Measurements from ENCODE around the gene CHRNA10.

The CHRNA10 gene

GRCh38 chr11:3627291-3627690 lies 43.9 kb downstream of the CHRNA10 start:
- no peak for DNase-seq

DNA sequence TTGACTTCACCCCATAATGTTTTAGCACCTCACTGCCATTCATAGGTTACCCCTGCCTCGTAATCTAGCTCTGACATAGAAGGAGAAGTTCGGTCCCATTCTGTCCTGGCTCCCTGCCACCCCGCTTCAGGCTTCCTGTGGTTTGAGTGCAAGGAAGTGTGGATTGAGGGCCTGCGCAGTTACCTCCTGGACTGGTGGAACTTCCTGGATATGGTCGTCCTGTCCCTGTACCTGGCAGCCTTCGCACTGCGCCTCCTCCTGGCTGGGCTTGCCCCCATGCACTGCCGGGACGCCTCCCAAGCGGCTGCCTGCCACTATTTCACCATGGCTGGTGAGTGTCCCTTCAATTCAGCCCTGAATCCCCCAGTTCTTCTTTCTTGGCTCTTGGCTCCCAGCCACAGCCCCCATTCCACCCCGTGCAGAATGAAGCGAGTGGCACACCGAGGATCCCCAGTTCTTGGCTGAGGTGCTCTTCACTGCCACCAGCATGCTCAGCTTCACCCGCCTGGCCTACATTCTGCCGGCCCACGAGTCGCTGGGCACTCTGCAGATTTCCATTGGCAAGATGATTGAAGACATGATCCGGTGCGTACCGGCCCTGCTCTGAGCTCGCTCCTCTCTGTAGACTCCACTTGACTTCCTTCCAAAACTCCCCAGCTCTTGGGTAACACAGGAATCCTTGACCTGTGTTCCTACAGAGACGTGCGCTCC lies 44.8 kb downstream of the CHRNA10 start:
- no peak for DNase-seq

DNA sequence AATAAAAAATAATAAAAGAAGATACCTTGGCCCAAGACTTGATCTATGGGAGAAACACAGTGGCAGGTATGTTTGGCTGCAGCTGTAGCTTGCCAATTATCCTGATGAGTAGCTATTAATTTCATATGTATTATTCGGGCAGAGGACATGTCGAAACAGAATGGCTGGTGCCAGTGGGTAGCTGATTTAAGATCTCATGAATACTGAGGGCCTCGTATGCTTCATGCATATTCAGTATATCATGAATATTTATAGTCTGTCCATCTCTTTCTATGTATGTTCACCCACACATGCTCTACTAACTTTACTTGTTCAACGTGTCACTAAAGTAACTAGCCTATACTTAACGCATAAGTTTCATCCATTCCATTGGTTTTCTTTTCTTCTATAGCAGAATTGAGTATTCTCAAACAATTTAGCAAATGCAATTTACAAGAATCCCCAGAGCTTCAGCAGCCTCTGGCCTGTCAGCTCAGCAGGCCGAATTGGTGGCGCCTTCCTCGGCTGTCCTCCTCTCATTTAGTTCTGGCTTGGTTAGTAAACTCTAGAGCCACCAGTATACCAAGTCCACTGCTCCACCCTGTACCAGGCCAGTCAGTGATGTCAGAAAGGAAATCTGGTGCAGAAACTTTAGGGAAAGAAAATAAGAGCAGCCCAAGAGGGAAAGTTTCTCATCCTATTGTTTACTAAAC lies 47.3 kb downstream of the CHRNA10 start:
- DNase-seq, result no peak

DNA sequence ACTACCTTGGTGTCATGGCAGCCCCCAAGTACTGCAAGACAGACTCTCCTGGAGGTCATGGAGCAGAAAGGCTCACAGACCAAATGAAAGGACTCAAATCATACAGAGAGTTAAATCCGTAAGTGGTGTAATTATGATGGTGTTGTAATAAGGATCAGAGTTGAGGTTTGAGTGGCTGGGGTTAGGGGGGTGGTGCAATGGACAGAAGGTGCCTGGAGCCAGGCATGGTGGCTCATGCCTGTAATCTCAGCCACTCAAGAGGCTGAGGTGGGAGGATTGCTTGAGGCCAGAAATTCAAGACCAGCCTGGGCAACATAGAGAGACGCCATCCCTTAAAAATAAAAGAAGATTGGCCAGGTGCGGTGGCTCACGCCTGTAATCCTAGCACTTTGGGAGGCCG lies 48.1 kb downstream of the CHRNA10 start:
- DNase-seq, result no peak

DNA sequence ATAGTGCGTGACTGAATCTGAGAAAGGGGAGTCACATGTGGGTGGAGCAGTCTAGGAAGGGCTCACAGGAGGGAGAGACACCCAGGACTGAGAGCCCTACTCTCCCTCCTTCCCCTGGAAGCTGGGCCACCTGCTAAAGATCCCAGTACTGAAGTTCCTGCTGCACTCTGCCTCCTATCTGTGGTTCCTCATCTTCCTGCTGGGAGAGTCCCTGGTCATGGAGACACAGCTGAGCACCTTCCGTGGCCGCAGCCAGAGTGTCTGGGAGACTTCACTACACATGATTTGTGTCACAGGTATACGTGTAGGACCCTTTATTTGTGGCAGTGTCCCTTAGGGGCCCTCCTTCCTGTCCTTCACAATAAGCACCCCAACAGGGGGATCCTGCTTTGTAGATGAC lies 48.7 kb downstream of the CHRNA10 start:
- DNase-seq, result no peak

DNA sequence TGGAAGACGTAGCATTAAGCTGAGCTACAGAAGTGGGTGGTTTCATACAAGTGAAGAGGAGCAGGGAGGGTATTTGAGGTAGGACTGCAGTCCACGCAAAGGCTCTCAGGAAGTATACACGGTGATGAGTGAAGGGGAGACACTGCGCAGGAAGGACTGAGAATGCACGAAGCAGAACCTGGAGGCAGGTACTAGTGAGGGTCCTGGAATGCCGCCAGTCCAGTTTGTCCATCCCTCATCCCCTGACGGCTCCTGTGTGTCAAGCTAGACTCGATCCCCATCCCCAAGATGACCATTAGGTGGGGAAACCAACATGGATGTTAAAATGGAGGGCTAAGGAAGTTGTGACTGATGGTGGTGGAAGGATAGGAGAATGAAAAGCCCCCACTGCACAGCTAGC lies 53.2 kb downstream of the CHRNA10 start:
- no peak for DNase-seq

DNA sequence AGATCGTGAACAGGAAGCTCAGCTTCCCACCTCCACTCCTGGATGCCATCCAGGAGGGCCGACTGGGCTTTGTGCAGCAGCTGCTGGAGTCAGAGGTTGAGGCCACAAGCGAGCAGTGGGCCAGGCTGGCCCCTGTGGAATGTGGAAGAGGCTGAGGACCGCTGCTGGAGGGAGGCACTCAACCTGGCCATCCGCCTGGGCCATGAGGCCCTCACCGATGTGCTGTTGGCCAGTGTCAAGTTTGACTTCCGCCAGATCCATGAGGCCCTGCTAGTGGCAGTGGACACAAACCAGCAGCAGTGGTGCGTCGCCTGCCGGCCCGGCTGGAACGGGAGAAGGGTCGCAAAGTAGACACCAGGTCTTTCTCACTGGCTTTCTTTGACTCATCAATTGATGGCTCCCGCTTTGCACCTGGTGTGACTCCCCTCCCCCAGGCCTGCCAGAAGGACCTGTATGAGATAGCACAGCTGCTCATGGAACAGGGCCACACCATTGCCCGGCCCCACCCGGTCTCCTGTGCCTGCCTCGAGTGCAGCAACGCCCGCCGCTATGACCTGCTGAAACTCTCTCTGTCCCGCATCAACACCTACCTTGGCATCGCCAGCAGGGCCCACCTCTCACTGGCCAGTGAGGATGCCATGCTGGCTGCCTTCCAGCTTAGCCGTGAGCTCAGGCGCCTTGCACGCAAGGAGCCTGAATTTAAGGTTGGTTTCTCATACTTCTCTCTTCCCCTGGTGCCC lies 54.3 kb downstream of the CHRNA10 start:
- no peak for DNase-seq

DNA sequence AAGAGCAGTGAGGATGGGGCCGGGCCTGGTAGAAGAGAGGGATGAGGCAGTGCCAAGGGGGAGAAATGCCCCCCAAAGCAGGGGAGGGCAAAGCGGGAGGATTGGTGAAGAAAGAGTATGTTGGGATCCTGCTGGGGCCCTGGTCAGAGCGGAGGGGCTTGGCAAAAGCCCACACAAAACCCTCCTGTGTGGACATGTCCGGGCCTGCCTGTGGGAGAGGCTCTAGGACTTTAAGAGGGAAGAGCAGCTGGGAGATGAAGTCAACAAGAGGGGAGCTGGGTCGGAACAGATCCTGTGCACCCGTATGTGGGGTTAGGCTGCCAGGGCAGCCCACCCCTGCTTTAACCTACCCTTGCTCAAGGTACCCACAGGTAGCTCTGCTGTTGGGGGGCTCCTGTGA lies 55.2 kb downstream of the CHRNA10 start:
- DNase-seq, result no peak
